Measurements from ENCODE around the gene CASP10.
"Not testable (repeated sequence)": the region's sequence is repeated elsewhere in the genome, so short reads cannot be mapped to it uniquely, and the experiment has no call there.

Gene CASP10

DNA sequence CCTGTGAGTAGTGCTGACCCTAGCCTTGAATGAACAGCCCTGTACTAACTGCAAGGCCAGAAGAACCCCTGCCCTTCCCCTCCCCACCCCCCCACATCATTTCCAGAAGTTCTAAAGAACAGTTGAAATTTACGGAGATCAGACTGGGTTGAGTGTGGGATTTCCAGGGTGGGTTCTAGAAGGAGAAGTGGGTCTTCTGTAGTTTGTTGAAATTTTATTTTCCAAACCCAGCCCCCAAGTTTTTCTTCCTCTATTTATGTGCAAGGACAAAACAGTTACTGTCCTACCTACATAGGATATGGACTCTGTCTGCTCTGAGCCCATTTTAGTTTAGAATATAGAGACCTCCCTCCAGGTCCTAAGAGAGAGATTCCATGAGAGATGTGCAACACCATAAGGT is 26.3 kb upstream of the CASP10 start:
- no peak for DNase-seq

GRCh38 chr2:201157694-201158093 is 25.2 kb upstream of the CASP10 start:
- DNase-seq, result no peak

- peak; percentile 62 for DNase-seq
These were observed 24.6 kb upstream of the CASP10 start for GRCh38 chr2:201158111-201158929.

GRCh38 chr2:201164166-201164565 is 18.8 kb upstream of the CASP10 start:
- DNase-seq, result no peak

DNA sequence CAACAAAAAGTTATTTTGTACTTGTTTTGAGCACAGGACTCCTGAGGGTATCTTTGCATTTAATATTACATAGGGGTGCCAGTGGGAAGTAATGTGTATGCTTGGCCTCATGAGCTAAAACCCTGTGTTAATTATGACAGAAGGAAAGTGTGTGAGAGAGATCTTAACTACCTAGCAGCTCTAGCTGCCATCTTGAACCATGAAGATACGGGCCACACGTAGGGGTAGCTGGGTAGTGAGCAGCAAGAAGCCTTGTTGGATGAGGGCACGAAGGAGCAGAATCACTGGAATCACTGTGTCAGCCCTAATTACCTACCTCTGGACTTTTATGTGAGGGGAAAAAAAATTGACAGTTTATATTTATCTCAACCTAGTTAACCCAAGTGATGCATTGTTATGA is 15.4 kb upstream of the CASP10 start:
- no peak for DNase-seq

- DNase-seq, result not testable (repeated sequence)
These were observed 14.4 kb upstream of the CASP10 start for GRCh38 chr2:201168496-201168895.

DNA sequence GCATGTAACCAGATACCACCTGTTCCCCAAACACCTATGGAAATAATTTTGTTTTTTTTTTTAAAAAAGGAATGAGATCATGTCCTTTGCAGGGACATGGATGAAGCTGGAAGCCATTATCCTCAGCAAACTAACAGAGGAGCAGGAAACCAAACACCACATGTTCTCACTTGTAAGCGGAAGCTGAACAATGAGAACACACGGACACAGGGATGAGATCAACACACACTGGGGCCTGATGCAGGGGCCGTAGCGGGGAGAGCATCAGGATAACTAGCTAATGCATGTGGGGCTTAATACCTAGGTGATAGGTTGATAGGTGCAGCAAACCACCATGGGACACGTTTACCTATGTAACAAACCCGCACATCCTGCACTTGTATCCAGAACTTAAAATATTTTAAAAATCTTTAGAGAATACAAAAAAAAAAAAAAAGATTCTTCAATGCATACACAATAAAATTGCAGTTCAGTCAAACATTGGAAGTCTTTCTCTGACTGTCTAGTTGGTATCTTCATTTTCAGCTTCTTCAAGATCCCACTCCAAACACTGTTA is 11.6 kb upstream of the CASP10 start:
- DNase-seq, result no peak

GRCh38 chr2:201172279-201172678 is 10.7 kb upstream of the CASP10 start:
- no peak for DNase-seq

DNA sequence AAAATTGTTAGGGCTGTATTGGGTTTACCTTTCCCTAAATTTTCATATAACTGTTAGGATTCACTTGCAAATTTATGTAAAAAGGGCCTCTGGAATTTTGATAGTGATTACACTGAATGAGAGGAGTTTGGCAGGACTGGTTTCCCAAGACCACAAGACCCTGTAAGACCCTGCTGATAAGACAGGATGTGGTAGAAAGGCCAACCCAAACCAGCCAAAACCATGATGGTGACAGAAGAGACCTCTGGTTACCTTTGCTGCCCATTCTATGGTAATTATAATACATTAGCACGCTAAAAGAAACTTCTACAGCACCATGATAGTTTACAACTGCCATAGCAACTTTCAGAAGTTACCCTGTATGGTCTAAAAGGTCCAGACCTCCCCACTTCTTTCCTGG is 8.3 kb upstream of the CASP10 start:
- no peak for DNase-seq

- DNase-seq, result no peak
These were observed 6.9 kb upstream of the CASP10 start for GRCh38 chr2:201176081-201176481.

DNA sequence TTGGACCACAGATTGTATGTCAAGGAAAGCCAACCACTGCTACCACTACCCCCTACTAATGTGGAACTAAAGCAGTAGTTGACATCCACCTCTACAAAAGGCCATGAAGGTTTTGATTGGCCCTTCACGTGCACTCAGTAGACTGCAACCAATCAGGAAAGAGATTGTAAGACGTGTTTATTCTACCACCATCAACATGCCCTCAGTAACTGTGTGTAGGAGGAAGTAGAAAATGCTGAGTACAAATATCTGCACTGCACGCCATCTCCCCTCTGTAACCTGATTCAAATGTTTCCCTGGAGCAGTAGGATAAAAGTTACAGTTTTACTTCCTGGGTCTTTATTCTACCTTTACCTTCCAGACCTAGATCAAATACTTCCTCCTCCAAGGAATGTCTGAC is 2.9 kb upstream of the CASP10 start:
- no peak for DNase-seq

- DNase-seq, result no peak
These were observed 405 bp downstream of the CASP10 start for GRCh38 chr2:201183365-201183727.

DNA sequence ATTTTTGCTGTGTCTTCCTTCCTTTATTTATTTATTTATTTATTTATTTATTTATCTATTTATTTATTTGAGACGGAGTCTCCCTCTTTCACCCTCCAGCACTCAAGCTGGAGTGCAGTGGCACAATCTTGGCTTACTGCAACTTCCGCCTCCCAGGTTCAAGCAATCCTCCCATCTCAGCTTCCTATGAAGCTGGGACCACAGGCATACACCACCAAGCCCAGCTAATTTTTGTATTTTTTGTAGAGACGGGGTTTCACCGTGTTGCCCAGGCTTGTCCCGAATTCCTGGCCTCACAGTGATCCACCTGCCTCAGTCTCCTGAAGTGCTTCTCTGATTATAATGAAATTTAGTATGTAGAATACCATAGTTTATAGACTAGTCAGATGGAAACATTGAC is 894 bp downstream of the CASP10 start:
- not testable (repeated sequence) for DNase-seq

DNA sequence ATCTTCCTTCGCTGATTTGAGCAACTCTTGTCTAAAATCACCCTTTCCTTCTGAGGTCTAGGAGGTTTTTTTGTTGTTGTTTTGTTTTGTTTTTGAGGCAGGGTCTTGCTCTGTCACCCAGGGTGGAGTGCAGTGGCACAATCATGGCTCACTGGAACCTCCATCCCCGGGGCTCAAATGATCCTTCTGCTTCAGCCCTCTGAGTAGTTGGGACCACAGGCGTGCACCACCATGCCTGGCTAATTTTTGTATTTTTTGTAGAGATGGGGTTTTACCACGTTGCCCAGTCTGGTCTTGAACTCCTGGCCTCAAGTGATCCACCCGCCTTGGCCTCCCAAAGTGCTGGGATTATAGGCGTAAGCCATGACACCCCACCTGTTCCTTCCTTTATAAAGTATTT is 1.3 kb downstream of the CASP10 start:
- not testable (repeated sequence) for DNase-seq

- DNase-seq, result no peak
These were observed 2.9 kb downstream of the CASP10 start for GRCh38 chr2:201185863-201186262.

- no peak for DNase-seq
These were observed 4.0 kb downstream of the CASP10 start for GRCh38 chr2:201186982-201187381.

GRCh38 chr2:201188449-201188848 is 5.5 kb downstream of the CASP10 start:
- no peak for DNase-seq

GRCh38 chr2:201191132-201191875 is 8.4 kb downstream of the CASP10 start:
- no peak for DNase-seq

GRCh38 chr2:201194097-201194496 is 11.2 kb downstream of the CASP10 start:
- DNase-seq, result no peak

- DNase-seq, result no peak
These were observed 12.4 kb downstream of the CASP10 start for GRCh38 chr2:201195331-201195730.

DNA sequence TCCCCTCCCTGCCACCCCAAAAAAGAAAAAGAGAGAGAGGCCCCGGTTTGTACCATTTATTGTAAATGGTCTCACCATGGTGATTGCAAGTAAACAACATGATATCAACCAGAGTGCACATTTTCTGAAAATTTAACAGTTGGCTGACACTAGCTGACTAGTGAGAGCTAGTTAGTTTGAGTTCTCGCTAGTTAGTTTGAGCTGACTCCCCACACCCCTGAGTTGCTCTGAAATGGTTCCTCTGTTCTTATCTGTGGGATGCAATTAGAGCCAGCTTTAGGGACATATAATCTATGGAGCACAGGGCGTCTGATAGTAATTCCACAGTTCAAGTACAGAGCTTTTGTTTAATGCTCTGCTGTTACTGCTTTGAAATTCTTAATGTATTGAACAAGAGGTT is 13.1 kb downstream of the CASP10 start:
- DNase-seq, result no peak

DNA sequence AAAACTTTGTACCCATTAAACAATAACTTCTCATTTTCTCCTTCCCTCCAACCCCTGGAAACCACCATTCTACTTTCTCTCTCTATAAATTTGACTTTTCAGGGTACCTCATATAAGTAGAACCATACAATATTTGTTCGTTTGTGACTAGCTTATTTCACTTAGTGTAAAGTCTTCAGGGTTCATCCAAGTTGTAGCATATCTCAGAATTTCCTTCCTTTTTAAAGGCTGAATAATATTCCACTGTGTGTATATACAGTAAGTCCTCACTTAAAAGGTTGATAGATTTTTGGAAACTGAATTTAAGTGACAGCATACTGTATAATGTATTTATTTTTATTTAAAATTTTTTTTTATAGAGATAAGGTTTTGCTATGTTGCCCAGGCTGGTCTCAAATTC is 13.9 kb downstream of the CASP10 start:
- DNase-seq, result no peak

GRCh38 chr2:201197781-201198180 is 14.8 kb downstream of the CASP10 start:
- DNase-seq, result no peak

DNA sequence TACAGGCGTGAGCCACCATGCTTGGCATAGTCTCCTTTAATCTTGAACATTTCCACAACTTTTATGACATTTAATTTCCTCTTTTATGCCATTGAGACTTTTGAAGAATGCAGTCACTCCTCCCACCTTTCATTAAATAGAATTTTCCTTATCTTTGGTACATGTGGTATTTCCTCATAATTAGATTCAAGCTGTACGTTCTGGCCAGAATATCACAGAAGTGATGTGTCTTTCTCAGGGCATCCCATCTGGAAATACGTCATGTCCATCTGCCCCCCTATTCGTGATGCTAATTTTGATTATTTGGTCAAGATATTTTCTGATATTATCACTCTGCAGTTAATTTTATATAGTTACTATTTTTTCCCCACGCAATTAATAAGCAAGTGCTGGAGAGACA is 16.9 kb downstream of the CASP10 start:
- no peak for DNase-seq

Data from NCI-H2081 (cell line).